Fibroblast of peridontal ligament (primary cell): ENCODE results near the gene EHMT1.

Experiments used
- DNase-seq: peaks from one replicate; pipeline ENCODE4 v3.0.0-alpha.2; 2010; ENCODE audit errors: extremely low read depth

EHMT1 gene

DNA sequence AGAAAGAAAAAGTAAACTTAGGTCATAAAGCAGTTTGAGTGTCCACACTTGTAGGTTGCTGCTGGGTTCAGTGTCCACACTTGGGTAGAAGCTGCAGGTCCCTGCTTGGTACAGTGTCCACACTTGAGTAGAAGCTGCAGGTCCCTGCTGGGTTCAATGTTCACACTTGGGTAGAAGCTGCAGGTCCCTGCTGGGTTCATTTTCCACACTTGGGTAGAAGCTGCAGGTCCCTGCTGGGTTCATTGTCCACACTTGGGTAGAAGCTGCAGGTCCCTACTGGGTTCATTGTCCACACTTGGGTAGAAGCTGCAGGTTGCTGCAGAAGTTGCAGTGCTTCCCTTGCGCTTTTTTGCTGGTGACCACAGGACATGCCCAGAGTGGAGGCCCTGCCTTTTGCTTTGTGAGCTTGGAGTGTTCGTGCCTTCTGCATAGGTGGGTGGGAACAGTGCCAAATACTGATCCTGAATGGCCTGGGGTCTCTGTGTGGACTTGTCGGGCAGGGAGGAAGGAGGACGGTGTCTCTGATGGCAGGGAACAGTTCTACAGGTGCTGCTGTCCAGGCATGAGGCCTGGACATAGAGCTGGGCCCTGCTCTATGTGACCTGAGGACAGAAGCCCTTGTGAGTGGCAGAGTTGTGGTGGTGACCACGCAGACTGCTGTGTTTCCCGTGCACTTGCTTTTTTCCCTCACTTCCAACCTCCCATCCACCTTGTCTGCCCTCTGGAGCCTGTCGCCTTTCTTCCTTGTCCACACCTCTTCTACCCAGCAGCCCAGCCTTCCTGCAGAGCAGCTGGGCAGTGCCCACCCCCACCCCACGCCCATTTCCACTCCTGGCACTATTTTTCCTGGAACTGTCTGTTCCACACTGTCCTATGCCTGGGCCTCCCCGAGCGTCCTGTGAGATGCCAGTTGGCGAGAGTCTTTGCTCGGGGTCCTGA is 120.8 kb downstream of the EHMT1 start:
- DNase-seq: no peak

DNA sequence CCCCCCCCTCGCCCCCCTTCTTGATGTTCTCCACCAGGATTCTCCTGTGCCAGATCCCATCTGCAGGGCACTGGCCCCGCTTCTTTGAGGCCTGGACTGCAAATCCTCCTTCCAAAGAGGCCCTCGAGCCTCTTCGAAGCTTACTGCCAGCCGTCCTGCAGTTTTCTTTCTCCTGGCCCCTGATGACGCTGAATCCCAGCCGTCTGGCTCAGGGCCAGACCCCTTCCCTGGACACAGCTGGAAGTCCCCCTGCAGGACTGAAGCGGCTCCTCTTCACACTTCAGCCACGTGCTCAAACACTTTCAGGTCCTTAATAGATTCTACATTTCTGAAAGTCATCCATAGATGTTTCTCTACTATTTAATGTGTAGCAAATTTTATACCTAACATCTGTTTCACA is 121.5 kb downstream of the EHMT1 start:
- DNase-seq: no peak

DNA sequence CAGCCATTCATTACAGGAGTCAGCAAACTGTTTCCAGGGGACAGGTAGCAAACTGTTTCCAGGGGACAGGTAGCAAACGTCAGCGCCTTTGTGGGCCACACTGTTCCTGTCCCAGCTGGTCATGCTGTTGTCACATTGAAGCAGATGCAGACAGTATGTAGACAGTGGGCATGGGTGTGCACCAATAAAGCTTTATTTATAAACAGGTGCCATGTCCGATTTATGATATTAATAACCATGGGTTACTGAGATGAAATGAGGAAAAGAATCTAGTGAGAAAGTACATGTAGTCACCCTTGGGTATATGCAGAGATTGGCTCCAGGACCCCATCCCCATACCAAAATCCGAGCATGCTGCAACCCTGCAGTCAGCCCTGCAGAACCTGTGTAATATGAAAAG is 122.5 kb downstream of the EHMT1 start:
- DNase-seq: no peak

DNA sequence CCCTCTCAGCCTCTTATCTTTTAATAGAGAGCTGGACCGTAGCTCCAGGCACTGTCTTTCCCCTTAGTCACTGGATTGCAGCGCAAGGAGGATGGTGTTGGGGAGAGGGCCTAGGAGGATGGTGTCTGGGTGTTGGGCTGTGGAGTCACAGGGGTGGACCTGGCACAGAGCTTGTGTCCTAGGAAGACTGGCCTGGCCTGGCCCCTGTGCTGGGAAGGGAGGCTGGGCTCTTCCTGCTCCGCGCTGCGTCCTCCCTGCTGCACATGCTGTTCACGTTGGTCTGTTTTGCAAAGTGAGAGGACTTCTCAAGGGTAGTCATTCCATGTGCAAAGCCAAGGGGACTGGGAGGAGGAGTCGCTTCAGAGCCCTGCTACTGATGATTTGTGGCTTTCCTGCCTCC is 123.9 kb downstream of the EHMT1 start:
- DNase-seq: no peak

DNA sequence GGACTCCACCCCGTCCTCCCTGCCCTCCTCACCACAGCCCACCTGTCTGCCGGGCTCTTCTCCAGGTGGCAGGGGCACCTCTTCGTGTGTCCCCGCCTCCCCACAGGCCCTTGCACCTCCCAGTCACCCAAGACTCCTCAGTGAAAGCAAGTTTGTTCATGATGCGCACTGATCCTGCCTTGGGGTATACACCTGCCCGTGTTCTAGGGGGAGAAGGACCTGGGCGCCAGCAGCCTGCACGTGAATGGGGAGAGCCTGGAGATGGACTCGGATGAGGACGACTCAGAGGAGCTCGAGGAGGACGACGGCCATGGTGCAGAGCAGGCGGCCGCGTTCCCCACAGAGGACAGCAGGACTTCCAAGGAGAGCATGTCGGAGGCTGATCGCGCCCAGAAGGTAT is 124.9 kb downstream of the EHMT1 start:
- no peak for DNase-seq

DNA sequence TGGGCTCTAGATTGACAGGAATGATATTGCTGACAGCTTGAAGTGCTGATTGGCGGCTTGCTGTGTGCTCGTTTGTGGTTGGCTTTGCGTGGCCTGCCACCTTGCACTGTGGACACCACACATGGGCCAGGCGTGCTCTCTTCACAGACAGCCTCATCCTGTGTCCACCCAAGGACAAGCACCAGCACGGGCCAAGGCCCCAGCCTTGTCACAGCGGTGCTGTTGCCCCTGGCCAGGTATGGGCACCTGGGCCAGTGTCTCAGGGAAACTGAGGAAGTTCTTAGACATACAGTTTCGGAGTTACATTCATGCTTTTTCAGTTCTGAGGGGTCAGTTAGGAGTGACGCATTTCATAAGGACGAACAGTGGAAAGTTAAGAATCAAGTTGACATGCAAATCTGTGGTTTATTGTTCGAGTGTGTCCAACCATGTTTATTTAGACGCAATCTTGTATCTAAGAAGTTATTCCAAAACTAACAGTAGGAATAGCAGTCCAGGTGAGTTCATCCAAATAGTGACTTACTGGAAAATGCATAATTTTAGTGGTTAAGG is 125.9 kb downstream of the EHMT1 start:
- no peak for DNase-seq

DNA sequence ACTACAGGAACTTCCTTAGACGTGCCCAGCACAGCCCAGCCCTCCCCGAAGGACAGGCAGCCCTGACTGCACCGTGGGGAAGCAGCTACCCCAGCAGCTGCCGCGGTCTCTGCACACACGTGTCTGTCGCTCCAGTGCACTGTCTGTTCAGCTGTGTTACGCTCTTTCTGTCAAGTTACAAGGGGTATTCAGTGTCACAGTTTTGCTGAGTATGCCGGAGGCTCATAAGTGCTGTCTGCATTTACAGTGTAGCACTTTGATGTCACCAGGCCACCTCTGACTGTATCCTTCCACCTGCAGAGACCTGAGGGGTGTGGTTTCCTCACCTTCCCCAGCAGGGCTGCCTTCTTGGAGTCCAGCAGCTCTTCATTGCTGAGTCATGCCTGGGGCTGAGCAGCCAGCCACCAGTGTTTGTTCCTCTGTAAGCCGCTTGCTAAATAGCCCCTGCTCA is 126.8 kb downstream of the EHMT1 start:
- DNase-seq: peak; percentile 8

DNA sequence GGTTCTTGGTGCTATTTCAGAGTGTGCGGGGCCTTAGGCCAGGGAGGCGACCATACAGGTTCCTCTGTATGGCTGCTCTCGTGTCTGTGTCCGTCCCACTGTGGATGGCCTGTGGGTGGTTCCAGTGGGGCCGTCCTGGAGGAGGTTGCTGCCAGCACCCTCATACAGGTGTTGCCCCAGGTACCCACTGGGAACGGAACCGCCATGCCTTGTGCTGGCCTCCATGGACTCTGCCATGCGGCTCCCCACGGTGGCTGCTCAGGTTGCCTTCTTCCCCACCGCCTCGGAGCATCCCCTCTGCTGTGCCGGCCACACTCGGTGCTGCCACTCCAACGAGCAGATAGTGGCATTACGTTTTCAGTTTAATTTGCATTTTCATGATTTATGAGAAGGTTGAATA is 129.5 kb downstream of the EHMT1 start:
- DNase-seq: no peak

DNA sequence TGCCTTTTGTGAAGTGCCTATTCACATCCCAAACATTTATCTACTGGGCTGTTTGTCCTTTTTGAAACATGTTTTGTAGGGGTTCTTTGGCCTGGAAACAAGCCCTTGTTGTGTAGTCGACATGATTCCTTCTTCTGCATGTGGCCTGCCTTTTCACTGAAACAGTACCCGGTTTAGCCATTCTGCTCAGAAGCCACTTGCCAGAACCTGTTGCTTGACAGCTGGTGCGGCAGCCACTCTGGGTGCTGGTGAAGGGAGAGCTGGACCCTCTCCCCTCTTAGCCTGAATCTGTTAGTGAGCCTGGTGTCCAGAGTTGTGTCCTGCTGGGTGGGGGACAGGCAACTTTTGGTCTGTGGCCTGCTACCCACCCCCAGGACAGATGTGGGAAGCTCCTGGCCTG is 129.9 kb downstream of the EHMT1 start:
- no peak for DNase-seq

DNA sequence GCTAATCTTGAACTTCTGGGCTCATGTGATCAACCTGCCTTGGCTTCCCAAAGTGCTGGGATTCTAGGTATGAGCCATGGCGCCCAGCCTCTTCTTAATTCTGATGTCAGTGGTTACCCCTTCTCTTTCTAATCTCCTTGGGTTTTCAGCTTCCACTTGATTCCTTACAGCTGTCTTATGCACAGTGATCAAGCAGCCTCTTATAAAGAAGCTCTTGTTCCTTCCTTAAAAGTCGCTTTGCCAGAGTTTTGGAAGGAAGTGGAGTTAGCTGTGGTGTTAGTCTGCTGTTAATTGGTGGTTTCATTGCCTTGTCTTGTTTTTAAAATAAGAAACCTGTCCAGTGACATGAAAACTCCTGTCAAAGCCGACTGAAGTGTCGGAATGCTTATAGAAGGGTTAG is 130.7 kb downstream of the EHMT1 start:
- DNase-seq: no peak

DNA sequence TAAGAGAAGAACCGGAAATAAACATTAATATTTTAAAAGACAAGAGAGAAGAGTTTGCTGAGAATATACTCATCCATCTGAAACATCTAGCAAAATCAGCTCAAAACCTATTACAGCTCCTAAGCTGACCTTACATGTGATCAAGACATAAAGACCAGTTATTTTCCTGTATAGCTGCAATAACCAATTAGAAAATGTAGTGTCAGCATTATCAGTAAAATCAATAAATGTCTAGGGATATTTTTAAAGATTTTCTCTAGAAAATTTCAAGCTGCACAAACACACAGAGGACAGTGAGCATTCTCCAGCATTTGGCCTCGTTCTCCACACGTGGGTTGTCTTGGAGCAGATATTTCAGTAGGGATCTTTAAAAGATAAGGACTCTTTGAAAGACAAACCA is 131.2 kb downstream of the EHMT1 start:
- no peak for DNase-seq

DNA sequence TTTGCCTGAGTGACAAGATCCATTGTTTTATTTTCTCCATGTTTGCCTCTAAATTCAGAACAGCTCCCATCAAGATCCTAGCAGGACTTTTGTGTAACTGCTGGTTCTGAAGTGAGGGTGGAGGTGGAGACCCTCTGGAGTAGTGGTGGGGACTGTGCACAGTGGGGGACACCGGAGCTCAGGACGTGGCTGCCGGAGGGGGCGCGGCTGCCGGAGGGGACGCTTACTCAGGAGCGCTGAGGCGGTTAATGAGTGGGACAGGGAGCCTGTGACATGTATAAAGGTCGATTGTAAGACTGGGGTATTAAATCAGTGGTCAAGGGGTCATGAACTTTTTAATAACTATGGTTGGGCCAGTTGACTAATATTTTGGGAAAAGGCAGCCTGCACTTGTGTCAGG is 131.8 kb downstream of the EHMT1 start:
- no peak for DNase-seq

DNA sequence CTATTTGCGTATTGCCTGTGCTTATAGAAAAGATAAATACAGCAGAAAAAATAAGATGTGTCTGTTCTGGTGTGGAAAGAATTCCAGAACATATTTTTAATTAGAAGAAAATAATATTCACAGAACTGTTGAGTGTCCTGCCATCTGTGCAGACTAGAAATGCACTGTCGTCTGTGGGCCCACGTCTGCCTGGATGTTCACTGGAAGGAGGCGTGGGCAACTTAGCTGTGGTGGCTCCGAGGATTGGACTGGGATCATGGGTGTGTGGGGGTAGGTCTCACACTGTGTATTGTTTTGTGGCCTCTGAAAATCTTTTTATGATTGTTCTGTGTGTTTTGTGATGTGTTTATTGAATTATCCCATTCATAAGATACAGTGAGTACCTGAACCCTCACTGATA is 132.8 kb downstream of the EHMT1 start:
- DNase-seq: no peak

DNA sequence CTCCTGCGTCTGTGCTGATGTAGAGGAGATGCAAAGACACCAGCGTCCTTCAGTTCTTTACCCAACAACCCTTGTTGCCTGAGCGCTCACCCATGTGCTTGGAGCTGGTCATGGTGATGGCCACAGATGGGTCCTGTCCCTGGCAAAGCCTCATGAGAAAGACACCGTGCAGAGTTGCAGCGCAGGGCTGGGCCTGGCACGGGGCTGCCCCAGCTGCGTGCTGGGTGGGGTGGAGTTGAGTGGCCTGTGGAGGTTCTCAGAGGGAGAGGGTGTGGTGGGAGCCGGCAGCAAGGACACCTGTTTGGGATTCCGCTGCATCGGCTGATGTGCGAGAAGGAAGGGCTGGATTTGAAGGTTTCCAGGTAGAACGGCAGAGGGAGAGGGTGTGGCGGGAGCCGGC is 133.6 kb downstream of the EHMT1 start:
- DNase-seq: no peak

DNA sequence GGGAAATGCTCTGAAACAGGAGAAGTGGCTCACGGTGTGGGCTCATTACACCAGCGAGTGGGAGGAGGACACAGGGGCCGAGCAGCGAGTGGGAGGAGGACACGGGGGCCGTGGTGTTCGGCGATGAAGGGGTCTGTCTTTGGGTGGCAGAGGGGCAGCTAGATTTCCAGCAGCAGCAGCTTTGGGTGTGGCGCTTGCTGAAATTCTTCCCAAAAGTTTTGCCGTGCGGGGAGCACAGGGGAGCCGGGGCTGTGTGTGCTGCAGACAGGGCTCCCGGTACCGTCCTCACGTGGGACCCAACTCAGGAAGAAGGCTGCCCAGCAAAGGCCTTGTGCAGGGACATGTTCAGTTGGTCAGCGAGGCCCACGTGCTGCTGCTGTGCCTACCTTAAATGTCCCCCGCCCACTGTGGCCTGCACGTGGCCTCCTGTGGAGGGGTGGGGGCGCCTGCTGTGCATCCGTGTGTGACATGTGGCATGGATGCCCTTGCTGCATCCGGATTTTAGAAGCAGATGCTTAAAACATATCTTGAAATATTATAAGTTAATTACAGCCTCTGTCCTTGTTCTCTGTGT is 134.5 kb downstream of the EHMT1 start:
- no peak for DNase-seq

DNA sequence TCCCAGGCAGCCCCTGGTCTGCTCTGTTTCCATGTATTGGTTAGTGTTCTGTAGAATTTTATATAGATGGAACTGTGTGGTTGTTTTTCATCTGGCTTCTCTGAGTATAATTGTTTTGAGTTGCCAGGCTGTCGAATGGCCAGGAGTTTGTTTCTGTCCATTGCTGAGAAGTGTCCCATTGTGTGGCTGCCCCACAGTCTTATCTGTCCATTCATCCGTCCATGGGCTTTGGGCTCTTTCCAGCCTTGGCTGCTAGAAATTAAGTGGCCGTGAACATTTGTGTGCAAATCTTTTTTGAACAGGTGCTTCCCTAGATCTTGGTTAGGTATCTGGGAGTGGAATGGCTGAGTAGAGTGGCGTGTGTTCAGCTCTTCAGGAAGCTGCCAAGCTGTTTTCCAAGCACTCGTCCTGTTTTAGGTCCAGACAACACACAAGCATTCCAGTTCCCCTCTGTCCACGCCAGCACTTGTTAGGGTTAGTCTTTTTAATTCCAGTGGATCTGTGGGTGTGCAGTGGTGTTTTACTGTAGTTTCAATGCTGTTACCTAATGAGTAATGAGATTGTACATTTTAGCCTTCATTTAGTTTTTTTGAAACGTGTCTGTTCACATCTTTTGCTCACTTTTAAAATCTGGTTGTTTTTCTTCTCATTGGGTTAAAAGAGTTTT is 136.6 kb downstream of the EHMT1 start:
- DNase-seq: no peak

DNA sequence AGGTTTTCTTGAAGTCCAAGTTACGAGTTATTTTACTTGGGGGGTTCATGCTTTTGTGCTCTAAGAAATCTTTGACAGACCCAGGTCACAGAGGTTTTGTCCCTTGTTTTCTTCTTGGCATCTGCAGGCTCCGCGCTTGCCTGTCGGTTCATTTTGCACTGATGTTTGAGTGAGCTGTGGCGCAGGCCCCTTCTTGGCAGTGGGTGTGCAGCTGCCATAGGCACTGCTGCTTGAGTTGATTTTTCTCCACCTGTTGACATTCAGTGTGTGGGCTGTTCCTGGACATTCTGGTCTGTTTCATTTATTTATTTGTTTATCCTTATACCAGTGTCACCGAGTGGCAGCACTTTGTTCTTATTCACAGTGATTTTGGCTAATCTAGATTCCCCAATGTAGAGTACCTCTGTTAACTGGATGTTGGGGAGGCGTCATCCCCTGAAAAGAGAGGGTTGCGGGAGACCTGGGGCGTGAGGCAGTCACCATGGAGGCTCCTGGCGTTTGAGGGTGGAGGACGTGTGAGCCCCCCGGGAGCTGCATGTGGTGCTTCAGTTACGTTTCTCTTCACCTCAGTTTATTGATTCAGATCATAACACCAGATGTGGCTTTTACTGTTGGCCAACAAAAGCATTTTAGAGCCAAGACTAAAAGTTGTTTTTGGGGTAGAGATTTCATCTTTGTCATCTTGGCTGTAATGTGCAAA is 137.4 kb downstream of the EHMT1 start:
- DNase-seq: peak; percentile 16

DNA sequence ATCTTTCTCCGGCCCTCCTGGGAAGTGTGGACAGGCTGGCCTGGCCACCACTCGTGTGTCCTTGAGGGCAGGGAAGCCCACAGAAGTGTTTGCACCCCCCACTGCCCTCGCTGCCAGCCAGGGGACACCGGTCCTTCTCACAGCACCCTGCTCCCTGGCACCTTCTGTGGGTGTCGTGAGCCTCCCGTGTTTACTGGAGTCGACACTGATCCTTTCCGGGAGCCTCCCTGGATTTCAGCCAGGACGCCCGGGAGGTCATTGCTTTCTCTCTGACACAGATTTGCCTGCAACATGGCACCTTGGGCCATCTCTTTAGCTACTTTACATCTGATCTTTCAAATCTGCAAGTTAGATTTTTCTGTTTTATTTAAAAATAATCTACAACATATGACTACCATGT is 138.3 kb downstream of the EHMT1 start:
- DNase-seq: no peak

DNA sequence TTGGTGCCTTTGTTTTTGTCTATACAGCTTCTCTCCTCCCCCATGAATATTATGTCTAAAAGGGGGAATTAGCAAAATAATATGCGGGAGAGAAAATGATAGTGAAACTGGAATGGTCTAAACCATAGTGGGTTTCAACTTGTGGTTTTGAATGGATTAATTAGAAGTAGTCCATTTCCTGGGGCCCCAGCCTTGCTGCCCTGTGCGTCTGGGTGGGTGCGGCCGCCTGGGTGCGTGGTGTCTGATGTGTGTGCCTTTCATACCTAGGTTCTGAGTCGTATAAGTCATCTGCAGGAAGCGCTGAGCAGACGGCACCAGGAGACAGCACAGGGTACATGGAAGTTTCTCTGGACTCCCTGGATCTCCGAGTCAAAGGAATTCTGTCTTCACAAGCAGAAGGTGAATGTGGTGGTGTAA is 138.8 kb downstream of the EHMT1 start:
- DNase-seq: peak; percentile 11

DNA sequence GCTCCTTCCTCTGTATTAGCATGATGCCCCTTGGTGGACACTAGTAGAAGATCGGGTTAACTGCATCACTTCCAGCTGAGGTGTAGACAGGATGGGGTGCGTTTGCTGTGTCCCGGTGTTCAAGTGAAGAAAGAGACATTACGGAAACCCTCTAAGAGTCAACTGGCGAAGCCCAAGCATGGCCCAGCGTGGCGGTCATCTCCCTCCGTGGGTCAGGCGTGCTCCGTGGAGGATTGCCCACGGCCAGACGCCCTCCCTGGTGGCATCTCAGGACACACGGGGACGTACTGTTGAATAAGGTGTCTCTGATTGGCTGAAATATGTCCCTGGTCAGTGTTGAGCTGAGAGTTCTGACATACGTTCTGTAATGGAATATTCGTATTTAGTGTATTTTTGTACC is 139.3 kb downstream of the EHMT1 start:
- DNase-seq: no peak

DNA sequence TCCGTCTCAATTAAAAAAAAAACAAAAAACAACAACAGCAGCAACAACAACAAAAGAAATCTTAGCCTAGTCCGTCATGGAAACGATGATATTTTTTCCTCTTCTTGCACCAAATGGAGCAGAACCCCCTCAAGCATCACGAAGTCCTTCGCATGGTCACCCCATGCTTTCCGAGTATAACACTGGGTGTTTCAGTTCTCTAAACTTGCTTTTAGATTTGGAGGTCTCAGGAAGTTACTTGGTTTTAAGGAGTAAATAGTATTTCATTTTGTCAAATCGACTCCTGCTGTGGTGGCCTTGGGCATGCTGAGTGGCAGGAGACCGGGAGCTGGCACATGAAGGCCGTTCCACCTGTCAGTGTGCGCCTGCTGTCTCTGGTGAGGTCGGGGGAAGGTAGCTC is 140.3 kb downstream of the EHMT1 start:
- DNase-seq: no peak
